GM10248 (cell line): ENCODE results near the gene APOH.

Experiments
- CTCF ChIA-PET: fragments of 300-600 bp; sonication (Branson Sonifier 250); formaldehyde crosslinking; extraction: SDS; loops from one replicate; lab custom pipeline; 2021; ENCODE audit warnings: antibody characterized with exemption; lab: Yijun Ruan, JAX
- POLR2A ChIA-PET: fragments of 350-650 bp; sonication (Branson Sonifier 250); formaldehyde crosslinking; extraction: SDS; loops from one replicate; lab custom pipeline; 2020; ENCODE audit warnings: antibody characterized with exemption; lab: Yijun Ruan, JAX
- DNase-seq: peaks from one replicate; pipeline ENCODE4 v3.0.0; 2012; ENCODE audit errors: extremely low spot score
- CTCF ChIP-seq: IDR thresholded peaks from 2 replicates; pipeline ENCODE4 v1.5.1; 2012; ENCODE audit warnings: mild to moderate bottlenecking, low read depth; ENCODE audit errors: extremely low read depth, missing control alignments, control extremely low read depth

APOH gene

GRCh38 chr17:66220079-66220835 lies 9.0 kb downstream of the APOH start:
- DNase-seq: no peak
- POLR2A ChIA-PET: no interaction called here
- TF ChIP-seq CTCF: no peak
- CTCF ChIA-PET: no interaction called here

GRCh38 chr17:66215529-66215911 lies 13.7 kb downstream of the APOH start:
- TF ChIP-seq CTCF: no peak
- CTCF ChIA-PET: no interaction called here
- no peak for DNase-seq
- POLR2A ChIA-PET: no interaction called here

GRCh38 chr17:66214884-66215528 lies 14.2 kb downstream of the APOH start:
- no peak for TF ChIP-seq CTCF
- DNase-seq: no peak
- CTCF ChIA-PET: interaction anchor here (1.1 kb wide), 1 partner anchor 41 kb away, joined by 4 read pairs; no protein-coding TSS in a partner anchor

GRCh38 chr17:66211047-66211810 lies 18.0 kb downstream of the APOH start:
- CTCF ChIA-PET: no interaction called here
- no peak for TF ChIP-seq CTCF
- DNase-seq: no peak
- POLR2A ChIA-PET: no interaction called here

More at GRCh38 chr17:66214884-66215528, 14.2 kb downstream of the APOH start:
- POLR2A ChIA-PET: no interaction called here

GRCh38 chr17:66210208-66210574 lies 19.0 kb downstream of the APOH start:
- no peak for TF ChIP-seq CTCF
- DNase-seq: no peak
- CTCF ChIA-PET: interaction anchor here (1.3 kb wide), 1 partner anchor 12 kb away, joined by 3 read pairs; no protein-coding TSS in a partner anchor
- POLR2A ChIA-PET: no interaction called here

GRCh38 chr17:66207936-66208335 lies 21.3 kb downstream of the APOH start:
- ChIA-PET POLR2A (no interaction called here), CTCF (interaction anchor here (0.9 kb wide), 1 partner anchor 12 kb away, joined by 3 read pairs; no protein-coding TSS in a partner anchor)
- no peak for TF ChIP-seq CTCF
- DNase-seq: no peak
